CD14-positive monocyte (primary cell): ENCODE results near the gene TRIM42. TPM values are rescaled to one million over a fixed set of nuclear protein-coding genes. Genes with fewer than 3 reads are reported as not detected.

Experiments
- DNase-seq, 3 donors: peaks; one replicate each; pipeline ENCODE4 v3.0.0-alpha.2; 2011 to 2022
- H2AFZ ChIP-seq: 2 replicates; pipeline ENCODE4 v1.6.0; 2012; ENCODE audit warnings: mild to moderate bottlenecking, low read depth, low read length, inconsistent platforms; ENCODE audit not compliant: insufficient read depth, poor library complexity, severe bottlenecking
- H3K27ac ChIP-seq, 2 donors: 1 replicate in 1 of 2; 2 replicates in 1 of 2; pipeline ENCODE4 v1.5.1; 2012 to 2013; ENCODE audit warnings: low read length in 2 of 2, control low read depth in 1 of 2, inconsistent platforms in 1 of 2, low read depth in 1 of 2, mild to moderate bottlenecking in 1 of 2
- H3K27me3 ChIP-seq, 2 donors: one replicate each; pipeline versions ENCODE4 v1.6.0 to v1.6.1; 2011 to 2013; ENCODE audit warnings: low read length in 2 of 2; ENCODE audit not compliant: control insufficient read depth in 2 of 2, insufficient read depth in 2 of 2
- H3K36me3 ChIP-seq, 2 donors: replicated peaks in 1 of 2; 1 replicate in 1 of 2; 2 replicates in 1 of 2; pipeline versions ENCODE4 v1.5.1 to v1.6.1; 2012 to 2013; ENCODE audit warnings: low read length in 2 of 2, control low read depth in 1 of 2, inconsistent platforms in 1 of 2, mild to moderate bottlenecking in 1 of 2; ENCODE audit not compliant: insufficient read depth in 2 of 2, control insufficient read depth in 1 of 2
- H3K4me1 ChIP-seq, 2 donors: 1 replicate in 1 of 2; 2 replicates in 1 of 2; pipeline versions ENCODE4 v1.5.1 to v1.6.1; 2012 to 2013; ENCODE audit warnings: low read length in 2 of 2, control low read depth in 1 of 2, inconsistent platforms in 1 of 2, mild to moderate bottlenecking in 1 of 2, moderate library complexity in 1 of 2; ENCODE audit not compliant: insufficient read depth in 2 of 2, control insufficient read depth in 1 of 2
- H3K4me2 ChIP-seq: replicated peaks from 2 replicates; pipeline ENCODE3; 2012; ENCODE audit warnings: low read length, moderate library complexity, mild to moderate bottlenecking; ENCODE audit not compliant: poor library complexity, severe bottlenecking; ENCODE audit errors: extremely low read depth
- H3K4me3 ChIP-seq, 3 experiments: fragments of 200-600 bp in 1 of 3; sonication (generic) in 1 of 3; replicated peaks in 1 of 3; 1 replicate in 2 of 3; 2 replicates in 1 of 3; pipeline ENCODE4 v1.5.1; 2011 to 2013; ENCODE audit warnings: low read length in 3 of 3, mild to moderate bottlenecking in 3 of 3, control low read depth in 2 of 3, low read depth in 2 of 3, inconsistent platforms in 1 of 3, moderate library complexity in 1 of 3
- H3K79me2 ChIP-seq: 2 replicates; pipeline ENCODE4 v1.6.0; 2012; ENCODE audit warnings: mild to moderate bottlenecking, control low read depth, inconsistent platforms, low read length, moderate library complexity; ENCODE audit not compliant: insufficient read depth
- H3K9ac ChIP-seq: 2 replicates; pipeline ENCODE4 v1.6.0; 2017; ENCODE audit warnings: low read length, mild to moderate bottlenecking; ENCODE audit not compliant: insufficient read depth, poor library complexity, severe bottlenecking
- H3K9me3 ChIP-seq, 2 donors: replicated peaks in 1 of 2; 1 replicate in 1 of 2; 2 replicates in 1 of 2; pipeline versions ENCODE4 v1.5.1 to v1.6.1; 2012 to 2013; ENCODE audit warnings: low read length in 2 of 2, control low read depth in 1 of 2; ENCODE audit not compliant: control insufficient read depth in 1 of 2, insufficient read depth in 1 of 2
- H4K20me1 ChIP-seq: 2 replicates; pipeline ENCODE4 v1.6.0; 2012; ENCODE audit warnings: mild to moderate bottlenecking, low read length, control low read depth, moderate library complexity; ENCODE audit not compliant: insufficient read depth
- H3K27ac Mint-ChIP-seq, 7 donors: one replicate each; pipeline ENCODE4 v1.8.0; 2020; ENCODE audit warnings: mild to moderate bottlenecking in 7 of 7, mixed read lengths in 7 of 7, moderate library complexity in 6 of 7, inconsistent platforms in 2 of 7
- H3K27me3 Mint-ChIP-seq, 3 donors: one replicate each; pipeline ENCODE4 v1.8.0; 2021 to 2022; ENCODE audit warnings: low read depth in 3 of 3, mild to moderate bottlenecking in 3 of 3, mixed read lengths in 3 of 3, moderate library complexity in 3 of 3, inconsistent platforms in 1 of 3
- H3K36me3 Mint-ChIP-seq, 2 donors: one replicate each; pipeline ENCODE4 v1.8.0; 2020; ENCODE audit warnings: mixed read lengths in 2 of 2, inconsistent platforms in 1 of 2, mild to moderate bottlenecking in 1 of 2
- H3K4me1 Mint-ChIP-seq: one replicate; pipeline ENCODE4 v1.8.0; 2020; ENCODE audit warnings: mild to moderate bottlenecking, mixed read lengths
- H3K4me3 Mint-ChIP-seq, 2 donors: one replicate each; pipeline ENCODE4 v1.8.0; 2020; ENCODE audit warnings: mild to moderate bottlenecking in 2 of 2, mixed read lengths in 2 of 2, moderate library complexity in 1 of 2
- H3K9me3 Mint-ChIP-seq, 7 donors: one replicate each; pipeline ENCODE4 v1.8.0; 2020 to 2022; ENCODE audit warnings: mixed read lengths in 7 of 7, mild to moderate bottlenecking in 6 of 7, moderate library complexity in 6 of 7, inconsistent platforms in 2 of 7
- CTCF ChIP-seq: fragments of 200-600 bp; IDR thresholded peaks from one replicate; pipeline ENCODE4 v1.8.0; 2022; ENCODE audit warnings: antibody characterized with exemption, mild to moderate bottlenecking
- WGBS: methylation state at CpG from one replicate; pipeline ENCODE4 v1.1.5; 2013; ENCODE audit warnings: missing lambda C conversion rate; ENCODE audit not compliant: insufficient coverage; 5-methylcytosine and 5-hydroxymethylcytosine counted together
- intact Hi-C, 2 donors: fragments of 100-400 bp; cut with micrococcal nuclease; formaldehyde crosslinking; loops; one replicate each; pipeline versions ENCODE4 v1.15.0 to v1.15.1; 2023
- polyA plus RNA-seq, 3 donors: library from polyadenylated mRNA; depleted of rRNA in 1 of 3; unstranded in 2 of 3; stranded (reverse) in 1 of 3; fragments of 300-500 nt in 2 of 3; fragments of >200 nt in 1 of 3; fragmentation: Illumina TruSeq in 2 of 3; gene quantifications; 1 replicate in 2 of 3; 2 replicates in 1 of 3; pipeline ENCODE4 v1.2.3, GENCODE V29; 2012 to 2021

Gene TRIM42
- polyA plus RNA-seq, 3 donors = not detected

- Histone ChIP-seq H3K27ac (no peak overlapping the region), H2AFZ (no peak overlapping the region), H3K4me2 (no peak overlapping the region), H3K27me3 (no peaks in the 10 kb centered on the region), H3K9me3 (no peaks in the 10 kb centered on the region), H3K36me3 (no peaks in the 10 kb centered on the region), H3K4me3 (no peak overlapping the region), H3K9ac (no peak overlapping the region), H3K79me2 (no peaks in the 10 kb centered on the region), H3K4me1 (no peaks in the 10 kb centered on the region), H4K20me1 (no peaks in the 10 kb centered on the region)
- Mint-ChIP-seq H3K27me3 (peaks cover 3 to 13% (median 7%) of the 10 kb centered on the region in 3 donors), H3K36me3 (no peaks in the 10 kb centered on the region), H3K9me3 (peaks cover 0 to 3% (median 0%) of the 10 kb centered on the region in 7 donors), H3K4me1 (no peaks in the 10 kb centered on the region), H3K27ac (no peak overlapping the region), H3K4me3 (no peak overlapping the region)
- TF ChIP-seq CTCF = no peak
- intact Hi-C loops = no loop called here
- no peak for DNase-seq
- 73% methylated on average over 1 of the region's 1 CpG for WGBS
These were observed 48.2 kb downstream of the TRIM42 start for GRCh38 chr3:140726066-140726465.

- Histone ChIP-seq H4K20me1 (no peaks in the 10 kb centered on the region), H3K4me3 (no peak overlapping the region), H3K9me3 (no peaks in the 10 kb centered on the region), H3K4me1 (no peaks in the 10 kb centered on the region), H3K79me2 (no peaks in the 10 kb centered on the region), H3K4me2 (no peak overlapping the region), H2AFZ (no peak overlapping the region), H3K36me3 (no peaks in the 10 kb centered on the region), H3K27ac (no peak overlapping the region), H3K9ac (no peak overlapping the region), H3K27me3 (no peaks in the 10 kb centered on the region)
- TF ChIP-seq CTCF = no peak
- Mint-ChIP-seq H3K9me3 (no peaks in the 10 kb centered on the region), H3K4me1 (no peaks in the 10 kb centered on the region), H3K4me3 (no peak overlapping the region), H3K36me3 (no peaks in the 10 kb centered on the region), H3K27me3 (peaks cover 4 to 13% (median 7%) of the 10 kb centered on the region in 3 donors), H3K27ac (no peak overlapping the region)
- no peak for DNase-seq
- intact Hi-C loops = no loop called here
- WGBS = 70% methylated on average over 2 of the region's 4 CpGs
These were observed 50.0 kb downstream of the TRIM42 start for GRCh38 chr3:140727886-140728285.
